ENCODE data around the gene RALGAPA2.
A peak's percentile ranks its signal among the peaks of the same experiment; 100 is the strongest.

Gene RALGAPA2

GRCh38 chr20:20731000-20731944 is 18.8 kb upstream of the RALGAPA2 start:
- TF ChIP-seq, protein P1, sequence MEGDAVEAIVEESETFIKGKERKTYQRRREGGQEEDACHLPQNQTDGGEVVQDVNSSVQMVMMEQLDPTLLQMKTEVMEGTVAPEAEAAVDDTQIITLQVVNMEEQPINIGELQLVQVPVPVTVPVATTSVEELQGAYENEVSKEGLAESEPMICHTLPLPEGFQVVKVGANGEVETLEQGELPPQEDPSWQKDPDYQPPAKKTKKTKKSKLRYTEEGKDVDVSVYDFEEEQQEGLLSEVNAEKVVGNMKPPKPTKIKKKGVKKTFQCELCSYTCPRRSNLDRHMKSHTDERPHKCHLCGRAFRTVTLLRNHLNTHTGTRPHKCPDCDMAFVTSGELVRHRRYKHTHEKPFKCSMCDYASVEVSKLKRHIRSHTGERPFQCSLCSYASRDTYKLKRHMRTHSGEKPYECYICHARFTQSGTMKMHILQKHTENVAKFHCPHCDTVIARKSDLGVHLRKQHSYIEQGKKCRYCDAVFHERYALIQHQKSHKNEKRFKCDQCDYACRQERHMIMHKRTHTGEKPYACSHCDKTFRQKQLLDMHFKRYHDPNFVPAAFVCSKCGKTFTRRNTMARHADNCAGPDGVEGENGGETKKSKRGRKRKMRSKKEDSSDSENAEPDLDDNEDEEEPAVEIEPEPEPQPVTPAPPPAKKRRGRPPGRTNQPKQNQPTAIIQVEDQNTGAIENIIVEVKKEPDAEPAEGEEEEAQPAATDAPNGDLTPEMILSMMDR (IDR thresholded peaks at IDR 0.05; ENCODE audit: control insufficient read depth, insufficient read depth, low read depth, low read length, missing control alignments) = no peak
- no peak overlapping the region for H3K4me3 ChIP-seq (ENCODE audit: control insufficient read depth, low read depth, low read length)
- DNase-seq (ENCODE audit: low read depth) = no peak

- TF ChIP-seq, protein P1 (IDR thresholded peaks at IDR 0.05; ENCODE audit: control insufficient read depth, insufficient read depth, low read depth, low read length, missing control alignments) = no peak
- DNase-seq (ENCODE audit: low read depth) = no peak
These were observed 17.1 kb upstream of the RALGAPA2 start for GRCh38 chr20:20729563-20729962.

DNA sequence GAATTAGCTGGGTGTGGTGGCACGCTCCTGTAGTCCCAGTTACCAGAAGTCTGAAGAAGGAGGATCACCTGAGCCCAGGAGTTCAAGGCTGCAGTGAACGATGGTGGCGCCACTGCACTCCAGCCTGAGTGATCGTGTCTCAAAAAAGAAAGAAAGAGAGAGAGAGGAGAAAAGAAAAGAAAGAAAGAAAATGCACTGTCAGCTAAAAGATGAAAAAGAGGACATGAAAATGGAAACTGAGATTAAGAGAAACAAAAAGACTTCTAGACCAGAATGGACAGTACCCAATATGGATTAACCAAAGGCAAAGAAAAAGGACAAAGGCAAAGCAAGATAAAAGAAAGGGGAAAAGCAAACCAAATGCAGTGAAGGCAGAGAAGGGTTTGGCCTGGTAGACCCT is 9.0 kb upstream of the RALGAPA2 start:
- no peak for DNase-seq (ENCODE audit: low read depth)
- TF ChIP-seq, protein P1 (IDR thresholded peaks at IDR 0.05; ENCODE audit: control insufficient read depth, insufficient read depth, low read depth, low read length, missing control alignments) = no peak
- H3K4me3 ChIP-seq (ENCODE audit: control insufficient read depth, low read depth, low read length) = no peak overlapping the region

More at GRCh38 chr20:20729563-20729962, 17.1 kb upstream of the RALGAPA2 start:
- H3K4me3 ChIP-seq (ENCODE audit: control insufficient read depth, low read depth, low read length) = no peak overlapping the region

GRCh38 chr20:20720158-20720557 is 7.7 kb upstream of the RALGAPA2 start:
- no peak for DNase-seq (ENCODE audit: low read depth)
- no peak overlapping the region for H3K4me3 ChIP-seq (ENCODE audit: control insufficient read depth, low read depth, low read length)
- TF ChIP-seq, protein P1 (IDR thresholded peaks at IDR 0.05; ENCODE audit: control insufficient read depth, insufficient read depth, low read depth, low read length, missing control alignments) = no peak

- TF ChIP-seq, protein P1 (IDR thresholded peaks at IDR 0.05; ENCODE audit: control insufficient read depth, insufficient read depth, low read depth, low read length, missing control alignments) = no peak
- no peak overlapping the region for H3K4me3 ChIP-seq (ENCODE audit: control insufficient read depth, low read depth, low read length)
- no peak for DNase-seq (ENCODE audit: low read depth)
These were observed 7.0 kb upstream of the RALGAPA2 start for GRCh38 chr20:20719411-20719810.

GRCh38 chr20:20713244-20713765 is 861 bp upstream of the RALGAPA2 start:
- TF ChIP-seq, protein P1 (IDR thresholded peaks at IDR 0.05; ENCODE audit: control insufficient read depth, insufficient read depth, low read depth, low read length, missing control alignments) = no peak
- no peak for DNase-seq (ENCODE audit: low read depth)
- H3K4me3 ChIP-seq (ENCODE audit: control insufficient read depth, low read depth, low read length) = peak overlapping the region; percentile 71

Measured in AG09309 (cell line).